Superior temporal gyrus (tissue), 1 donor: ENCODE results near the gene ASGR1.
A peak's percentile ranks its signal among the peaks of the same experiment; 100 is the strongest.
"Not testable (repeated sequence)": the region's sequence is repeated elsewhere in the genome, so short reads cannot be mapped to it uniquely, and the experiment has no call there.

ENCODE experiments used
- DNase-seq: peaks from one replicate; pipeline ENCODE4 v3.0.0-alpha.2; 2016; ENCODE audit errors: extremely low spot score

Gene ASGR1

DNA sequence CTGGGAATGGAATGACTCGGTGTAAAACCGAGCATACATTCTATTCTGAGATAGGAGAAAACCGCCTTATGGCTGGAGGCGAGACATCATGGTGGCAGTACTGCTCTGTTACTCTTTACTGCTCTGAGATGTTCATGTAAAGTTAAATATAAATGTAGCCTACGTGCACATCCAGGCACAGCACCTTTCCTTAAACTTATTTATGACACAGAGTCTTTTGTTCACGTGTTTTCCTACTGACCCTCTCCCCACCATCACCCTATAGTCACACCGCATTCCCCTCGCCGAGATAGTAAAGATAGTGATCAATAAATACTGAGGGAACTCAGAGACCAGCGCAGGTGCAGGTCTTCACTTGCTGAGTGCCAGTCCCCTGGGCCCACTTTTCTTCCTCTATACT is 19.6 kb downstream of the ASGR1 start:
- not testable (repeated sequence) for DNase-seq

DNA sequence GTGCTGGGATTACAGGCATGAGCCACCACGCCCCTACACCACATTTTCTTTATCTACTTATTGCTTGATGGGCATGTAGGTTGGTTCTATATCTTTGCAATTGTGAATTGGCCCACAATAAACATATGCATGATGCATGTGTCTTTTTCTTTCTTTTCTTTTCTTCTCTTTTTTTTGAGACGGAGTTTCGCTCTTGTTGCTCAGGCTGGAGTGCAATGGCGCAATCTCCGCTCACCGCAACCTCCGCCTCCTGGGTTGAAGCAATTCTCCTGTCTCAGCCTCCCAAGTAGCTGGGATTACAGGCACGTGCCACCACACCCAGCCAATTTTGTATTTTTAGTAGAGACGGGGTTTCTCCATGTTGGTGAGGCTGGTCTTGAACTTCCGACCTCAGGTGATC is 20.7 kb downstream of the ASGR1 start:
- DNase-seq = not testable (repeated sequence)

DNA sequence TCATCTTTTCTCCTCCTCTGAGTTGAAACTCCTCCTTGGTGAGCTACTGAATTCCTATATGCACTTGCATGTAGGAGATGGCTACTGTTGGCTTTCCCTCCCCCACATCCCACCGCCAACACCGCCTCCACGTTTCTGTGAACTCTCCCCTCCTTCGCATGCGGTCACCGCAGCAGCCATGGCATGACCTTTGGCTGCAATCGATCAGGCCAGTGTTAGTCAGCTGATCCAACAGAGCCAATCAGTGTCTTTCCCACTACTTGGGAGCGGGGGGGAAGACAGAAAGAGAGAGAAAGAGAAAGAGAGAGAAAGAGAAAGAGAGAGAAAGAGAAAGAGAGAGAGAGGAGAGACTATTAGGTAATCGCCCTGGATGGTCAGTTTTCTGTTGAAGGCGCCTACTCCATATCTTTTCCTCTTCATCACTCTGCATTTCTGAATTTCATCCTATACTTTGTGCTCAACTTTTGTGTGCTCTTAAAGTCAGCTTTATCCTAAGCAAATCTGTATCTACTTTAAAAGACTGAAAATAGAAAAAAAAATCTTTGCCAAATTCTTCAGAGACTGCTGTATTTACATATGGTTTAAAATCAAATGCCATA is 22.7 kb downstream of the ASGR1 start:
- no peak for DNase-seq

DNA sequence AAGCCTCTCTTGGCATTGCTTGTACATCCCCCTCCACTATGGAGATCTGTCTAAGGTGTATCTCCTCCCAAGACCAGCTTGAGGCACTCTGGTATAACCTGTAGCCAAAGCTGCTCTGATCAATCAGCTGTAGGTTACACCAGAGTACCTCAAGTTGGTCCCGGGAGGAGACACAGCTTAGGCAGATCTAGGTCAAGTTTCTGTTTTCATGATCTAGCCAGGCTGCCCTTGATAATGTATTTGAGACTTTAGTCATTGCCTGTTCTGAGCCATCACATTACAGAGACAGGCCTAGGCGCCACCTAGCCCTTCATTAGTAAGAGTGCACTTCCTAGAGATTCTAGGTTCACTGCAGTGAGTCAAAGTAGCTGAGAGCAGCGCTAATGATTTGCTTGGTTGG is 31.4 kb downstream of the ASGR1 start:
- DNase-seq = no peak

DNA sequence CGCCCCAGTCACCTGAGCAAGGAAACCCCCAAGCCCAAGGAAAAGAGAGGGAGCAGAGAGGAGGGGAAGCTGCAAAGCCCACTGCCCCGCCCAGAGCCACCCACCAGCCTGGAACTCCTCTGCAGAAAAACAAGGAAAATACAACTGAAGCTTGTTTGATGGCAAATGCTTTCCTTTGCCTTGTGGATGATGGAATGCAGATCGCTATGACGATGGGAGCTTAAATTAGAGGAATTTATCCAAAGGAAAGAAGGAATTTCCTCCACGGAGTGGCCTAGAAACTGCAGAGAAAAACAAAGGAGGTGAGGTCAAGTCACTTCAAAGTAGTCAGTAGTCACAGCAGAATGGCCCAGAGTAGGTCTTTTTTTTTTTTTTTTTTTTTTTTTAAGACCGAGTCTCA is 33.1 kb downstream of the ASGR1 start:
- no peak for DNase-seq

DNA sequence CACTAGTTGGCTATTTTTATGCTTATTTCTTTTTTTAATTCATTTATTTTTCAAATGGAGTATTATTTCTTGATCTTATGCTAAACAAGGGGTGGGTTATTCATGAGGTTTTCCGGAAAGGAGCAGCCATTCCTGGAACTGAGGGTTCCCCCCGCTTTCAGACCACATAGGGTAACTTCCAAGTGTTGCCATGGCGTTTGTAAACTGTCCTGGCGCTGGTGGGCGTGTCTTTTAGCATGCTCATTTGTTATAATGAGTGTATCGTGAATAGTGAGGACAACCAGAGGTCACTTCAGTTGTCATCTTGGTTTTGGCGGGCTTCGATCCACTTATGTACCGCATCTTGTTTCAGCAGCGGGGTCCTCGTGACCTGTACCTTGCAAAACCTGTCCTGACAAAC is 35.0 kb downstream of the ASGR1 start:
- no peak for DNase-seq

DNA sequence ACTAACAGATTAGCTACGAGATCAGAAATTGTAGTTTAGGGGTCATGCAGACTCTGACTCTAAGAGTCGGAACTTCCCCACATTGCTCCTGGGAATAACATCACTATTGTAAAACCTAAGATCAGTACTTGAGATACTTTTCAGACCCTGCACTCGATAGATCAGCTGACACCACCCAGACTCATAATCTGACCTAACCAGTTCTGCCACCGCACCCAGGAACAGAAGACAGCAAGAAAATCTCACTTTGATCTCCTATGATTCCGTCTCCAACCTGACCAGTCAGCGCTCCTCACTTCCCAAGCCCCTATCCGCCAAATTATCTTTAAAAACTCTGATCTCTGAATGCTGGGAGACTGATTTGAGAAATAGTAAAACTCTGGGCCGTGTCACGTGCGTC is 37.3 kb downstream of the ASGR1 start:
- DNase-seq = no peak

DNA sequence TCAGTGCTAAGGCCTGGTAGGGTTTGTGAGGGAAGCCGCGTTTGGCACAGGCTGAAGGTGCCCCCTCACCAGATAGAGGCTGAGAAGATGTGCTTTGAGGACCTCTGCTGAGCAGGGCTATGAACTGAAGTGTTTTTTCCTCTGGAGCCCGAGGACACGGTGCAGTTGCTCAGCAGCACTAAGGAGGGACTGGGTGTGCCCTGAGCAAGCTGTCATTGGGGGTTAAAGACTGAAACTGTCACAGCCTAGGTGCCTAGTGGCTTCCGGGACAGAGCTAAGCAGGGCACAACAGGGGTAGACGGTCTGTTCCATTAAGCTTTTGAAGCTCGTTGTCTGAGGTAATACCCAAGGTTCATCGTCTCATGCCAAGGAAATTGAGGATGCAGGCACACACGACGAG is 39.8 kb downstream of the ASGR1 start:
- no peak for DNase-seq

DNA sequence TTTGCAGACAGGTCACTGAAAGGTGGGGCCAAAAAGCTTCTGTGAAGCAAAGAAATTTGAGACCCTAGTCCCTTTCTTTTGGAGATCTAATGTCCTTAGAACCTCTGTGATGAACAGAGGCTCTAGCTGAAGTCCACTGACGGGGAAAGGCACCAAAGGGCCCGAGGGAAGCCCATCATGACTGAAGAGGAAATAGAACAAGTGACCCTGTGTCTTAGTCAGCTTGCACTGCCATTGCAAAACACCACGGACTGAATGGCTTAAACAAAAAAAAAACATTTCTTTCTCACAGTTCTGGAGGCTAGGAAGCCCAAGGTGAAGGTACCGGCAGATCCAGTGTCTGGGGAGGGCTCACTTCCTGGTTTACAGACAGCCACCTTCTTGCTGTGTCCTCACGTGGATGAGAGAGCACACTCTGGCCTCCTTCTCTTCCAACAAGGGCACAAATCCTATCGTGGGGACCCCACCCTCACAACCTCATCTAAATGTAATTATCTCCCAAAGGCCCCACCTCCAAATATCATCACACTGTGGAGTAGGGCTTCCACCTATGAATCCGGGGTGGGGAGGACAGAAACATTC is 40.3 kb downstream of the ASGR1 start:
- no peak for DNase-seq

DNA sequence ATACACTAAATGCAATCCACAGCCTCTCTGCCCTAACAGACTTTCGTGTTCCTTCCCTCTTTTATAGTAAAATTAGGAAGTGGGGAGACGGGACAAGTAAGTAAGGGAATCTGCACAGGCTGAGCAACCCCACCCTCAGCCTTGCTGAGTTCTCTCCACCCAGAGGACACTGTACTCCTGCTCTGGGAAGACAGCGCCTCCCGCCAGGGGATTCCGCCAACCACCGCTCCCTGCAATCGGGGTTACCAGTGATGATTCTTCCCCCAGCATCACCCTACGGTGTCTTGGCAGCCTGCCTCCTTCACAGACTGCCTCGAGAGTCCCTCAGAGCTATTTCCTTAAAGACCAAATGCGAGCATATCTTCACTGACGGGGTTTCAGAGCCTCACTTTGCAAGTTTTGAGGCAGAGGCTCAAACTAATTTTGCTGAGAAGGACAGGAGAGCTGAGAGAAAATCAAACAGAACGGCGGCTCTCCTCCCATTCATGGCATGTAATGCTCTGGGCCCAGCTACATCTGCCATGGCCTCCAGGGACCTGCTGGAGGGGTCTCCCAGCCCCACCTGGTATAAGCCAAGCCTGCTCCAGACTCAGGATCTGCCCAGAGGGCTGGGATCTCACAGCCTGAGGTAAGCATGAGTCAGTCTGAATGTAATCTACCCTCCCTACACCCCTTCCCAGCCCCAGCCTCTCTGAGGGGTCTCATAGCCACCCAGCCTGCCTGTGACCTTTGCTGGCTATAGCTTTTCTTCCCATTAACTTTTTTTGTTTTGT is 41.8 kb downstream of the ASGR1 start:
- no peak for DNase-seq

DNA sequence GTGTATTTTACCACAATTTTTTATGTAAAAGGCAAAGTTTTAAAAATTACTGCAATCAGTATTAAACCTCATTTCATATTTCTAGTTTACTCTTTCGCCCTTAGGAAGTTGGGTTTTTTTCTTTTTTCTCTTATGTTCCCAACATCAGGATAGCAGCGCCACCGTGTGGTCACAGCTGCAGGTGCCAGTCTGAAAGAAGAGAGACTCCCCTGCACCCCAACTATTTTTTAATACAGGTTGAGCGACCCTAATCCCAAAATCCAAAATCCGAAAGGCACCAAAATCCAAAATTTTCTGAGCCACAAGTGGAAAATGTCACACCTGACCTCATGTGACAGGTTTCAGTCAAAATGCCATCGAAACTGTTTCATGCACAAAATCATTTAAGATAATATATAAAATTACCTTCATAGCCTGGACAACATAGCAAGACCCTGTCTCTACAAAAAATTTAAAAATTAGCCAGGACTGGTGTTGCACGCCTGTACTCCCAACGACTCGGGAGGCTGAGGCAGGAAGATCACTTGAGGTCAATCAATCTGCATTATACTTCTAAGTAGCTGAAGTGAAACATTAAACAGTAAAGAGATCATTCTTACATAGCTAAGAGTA is 42.8 kb downstream of the ASGR1 start:
- peak; percentile 90 for DNase-seq

DNA sequence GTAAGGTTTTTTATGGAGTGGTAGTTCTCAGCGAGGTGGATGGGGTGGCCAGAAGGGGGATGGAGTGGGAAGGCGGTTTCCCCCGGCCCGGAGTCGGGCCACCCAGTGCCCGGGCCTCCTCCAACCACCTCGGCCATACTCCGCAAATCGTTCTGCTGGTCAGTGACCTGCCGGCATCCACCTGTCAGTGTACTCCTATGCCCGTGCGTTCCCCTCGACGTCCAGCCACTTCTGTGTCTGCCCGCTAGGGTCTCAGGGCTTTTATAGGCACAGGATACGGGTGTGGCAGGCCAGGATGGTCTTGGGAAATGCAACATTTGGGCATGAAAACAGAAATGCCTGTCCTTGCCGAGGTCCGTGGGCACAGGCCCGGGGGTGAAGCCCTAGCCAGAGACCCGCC is 45.3 kb downstream of the ASGR1 start:
- no peak for DNase-seq

DNA sequence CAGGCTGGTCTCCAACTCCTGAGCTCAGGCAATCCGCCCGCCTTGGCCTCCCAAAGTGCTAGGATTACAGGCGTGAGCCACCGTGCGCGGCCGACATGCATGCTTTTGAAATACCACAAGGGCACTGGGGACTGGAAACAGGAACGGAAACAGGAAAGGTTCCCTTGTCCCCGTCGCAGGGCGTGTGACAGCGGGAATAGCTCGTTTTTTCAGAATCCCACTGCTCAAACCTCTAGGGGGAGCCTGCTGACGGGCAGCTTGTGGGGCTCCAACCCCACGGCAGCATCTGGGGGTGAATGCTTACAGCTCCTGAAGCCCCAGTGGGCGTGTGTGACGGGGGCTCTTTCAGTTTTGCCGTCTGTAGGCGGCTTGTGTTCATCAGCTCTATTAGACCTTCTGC is 45.7 kb downstream of the ASGR1 start:
- DNase-seq = no peak

DNA sequence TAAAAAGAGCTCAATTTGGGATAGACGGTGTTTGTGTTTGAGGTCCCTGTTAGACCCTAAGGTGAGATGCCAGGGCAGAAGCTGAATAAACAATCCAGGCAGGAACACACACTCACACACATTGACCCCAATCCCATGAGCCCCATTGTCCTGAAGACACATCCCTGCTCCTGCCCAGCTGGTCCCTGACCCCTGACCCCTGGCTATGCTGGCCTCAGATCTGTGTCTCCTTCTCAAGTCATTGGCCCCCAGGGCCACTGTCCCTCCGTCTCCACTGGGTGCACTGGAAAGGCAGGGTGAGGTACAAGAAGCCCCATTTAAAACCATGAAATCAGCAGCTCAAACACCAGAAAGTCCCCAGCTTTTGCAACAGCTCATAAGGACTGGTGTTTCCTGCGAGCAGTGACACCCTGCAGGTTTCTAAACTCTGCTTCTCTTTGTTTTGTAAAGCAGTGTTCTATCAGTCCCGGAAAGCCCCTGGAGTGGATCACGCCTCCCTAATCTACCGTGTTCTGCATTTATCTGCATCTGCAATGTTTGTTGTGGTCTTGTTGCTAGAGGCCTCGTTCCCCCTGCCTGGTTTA is 46.6 kb downstream of the ASGR1 start:
- DNase-seq = no peak

DNA sequence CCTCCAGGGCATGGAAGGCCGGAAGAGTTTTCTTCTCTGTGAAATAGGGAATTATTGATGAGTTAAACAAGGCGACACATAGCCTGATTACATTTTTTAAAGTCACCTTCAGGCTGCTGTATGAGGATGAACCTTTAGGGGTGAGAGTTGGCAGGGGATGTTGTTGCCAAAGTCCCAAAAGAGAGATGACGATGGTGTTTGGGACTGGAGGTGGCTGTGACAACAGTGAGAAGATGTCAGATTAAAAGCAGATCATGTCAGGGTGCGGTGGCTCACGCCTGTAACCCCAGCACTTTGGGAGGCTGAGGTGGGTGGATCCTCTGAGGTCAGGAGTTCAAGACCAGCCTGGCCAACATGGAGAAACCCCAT is 47.8 kb downstream of the ASGR1 start:
- no peak for DNase-seq

DNA sequence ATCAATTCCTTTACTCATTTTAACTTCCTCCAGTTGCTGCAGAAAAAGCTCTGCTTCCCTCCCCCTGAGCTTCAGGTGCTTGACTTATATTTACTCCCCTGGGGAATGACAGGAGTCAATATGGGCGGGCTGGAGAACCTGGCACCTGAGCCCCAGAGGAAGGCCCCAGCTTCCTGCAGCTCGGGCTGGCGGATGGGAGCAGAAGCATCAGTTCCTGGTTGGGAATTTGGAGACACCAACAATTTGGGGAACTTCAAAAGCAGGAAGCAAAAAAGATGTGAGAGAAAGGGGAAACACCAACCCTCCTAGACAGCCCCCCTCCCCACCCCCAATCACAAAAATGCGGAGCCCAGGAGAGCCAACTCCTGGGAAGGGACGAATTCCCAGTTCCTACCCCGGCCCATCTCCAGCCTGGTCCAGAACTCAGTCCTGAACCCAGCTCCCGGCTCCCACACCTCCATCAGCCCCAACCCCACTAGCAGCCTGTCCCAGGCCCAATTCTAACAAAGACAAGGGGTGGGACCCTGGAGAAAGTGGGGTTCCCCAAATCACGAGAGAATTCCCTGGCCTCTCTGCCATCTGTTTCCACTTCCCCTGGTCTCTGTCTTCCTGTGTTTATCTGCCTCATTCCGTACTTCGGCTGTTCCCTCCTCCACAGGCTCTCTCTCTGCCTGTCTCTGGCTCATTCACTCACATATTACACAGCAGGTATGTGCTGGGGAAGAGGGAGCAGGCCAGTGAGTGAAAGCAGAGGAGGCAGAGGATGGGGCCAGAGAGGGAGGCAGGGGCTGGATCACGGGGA is 48.3 kb downstream of the ASGR1 start:
- no peak for DNase-seq

DNA sequence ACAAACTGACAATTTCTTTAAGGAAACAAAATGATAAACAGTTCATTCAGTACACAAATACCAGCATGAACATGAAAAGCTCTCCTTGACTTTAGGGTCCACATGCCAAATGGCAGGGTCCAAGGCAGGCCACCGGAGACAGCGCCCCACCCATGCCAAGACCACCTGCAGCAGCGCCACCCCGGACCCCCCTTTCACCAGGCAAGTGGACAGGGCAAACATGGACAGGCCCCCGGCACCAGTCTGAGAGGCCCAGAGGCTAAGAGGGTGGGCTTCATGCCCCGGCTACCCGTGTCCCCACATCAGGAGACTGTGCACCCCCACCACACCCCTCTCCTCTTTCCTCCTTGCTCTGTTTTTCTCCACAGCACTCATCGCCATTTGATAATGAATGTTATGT is 49.9 kb downstream of the ASGR1 start:
- DNase-seq = no peak

DNA sequence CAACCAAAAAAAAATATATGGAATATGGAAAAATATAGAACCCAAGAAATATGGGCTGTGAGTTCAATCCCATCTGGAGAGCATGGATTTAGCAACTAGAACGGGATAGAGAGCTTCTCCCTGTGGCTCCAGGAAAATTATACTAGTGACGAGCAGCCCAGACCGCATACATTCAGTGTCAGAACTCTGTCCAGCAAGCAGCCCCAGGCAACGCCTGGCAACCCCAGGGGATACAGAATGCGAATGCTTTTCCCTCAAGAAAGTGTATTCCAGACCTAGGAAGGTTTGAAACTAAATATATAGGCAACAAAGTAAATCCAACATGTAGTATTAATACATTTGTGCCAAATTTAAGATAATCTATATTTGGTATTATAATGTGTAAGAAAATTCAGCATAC is 51.0 kb downstream of the ASGR1 start:
- DNase-seq = no peak

DNA sequence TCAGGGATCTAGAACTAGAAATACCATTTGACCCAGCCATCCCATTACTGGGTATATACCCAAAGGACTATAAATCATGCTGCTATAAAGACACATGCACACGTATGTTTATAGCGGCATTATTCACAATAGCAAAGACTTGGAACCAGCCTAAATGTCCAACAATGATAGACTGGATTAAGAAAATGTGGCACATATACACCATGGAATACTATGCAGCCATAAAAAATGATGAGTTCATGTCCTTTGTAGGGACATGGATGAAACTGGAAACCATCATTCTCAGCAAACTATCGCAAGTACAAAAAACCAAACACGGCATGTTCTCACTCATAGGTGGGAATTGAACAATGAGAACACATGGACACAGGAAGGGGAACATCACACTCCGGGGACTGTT is 51.7 kb downstream of the ASGR1 start:
- DNase-seq = not testable (repeated sequence)

DNA sequence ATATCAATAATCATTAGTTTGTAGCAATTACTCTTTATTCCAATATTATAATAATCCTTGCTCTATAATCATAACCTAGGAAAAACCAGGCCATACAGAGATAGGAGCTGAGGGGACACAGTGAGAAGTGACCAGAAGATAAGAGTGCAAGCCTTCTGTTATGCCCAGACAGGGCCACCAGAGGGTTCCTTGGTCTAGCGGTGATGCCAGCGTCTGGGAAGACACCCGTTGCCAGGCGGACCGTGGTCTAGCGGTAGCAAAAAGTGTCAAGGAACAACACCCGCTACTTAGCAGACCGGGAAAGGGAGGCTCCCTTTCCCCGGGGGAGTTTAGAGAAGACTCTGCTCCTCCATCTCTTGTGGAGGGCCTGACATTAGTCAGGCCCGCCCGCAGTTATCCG is 52.8 kb downstream of the ASGR1 start:
- DNase-seq = not testable (repeated sequence)

DNA sequence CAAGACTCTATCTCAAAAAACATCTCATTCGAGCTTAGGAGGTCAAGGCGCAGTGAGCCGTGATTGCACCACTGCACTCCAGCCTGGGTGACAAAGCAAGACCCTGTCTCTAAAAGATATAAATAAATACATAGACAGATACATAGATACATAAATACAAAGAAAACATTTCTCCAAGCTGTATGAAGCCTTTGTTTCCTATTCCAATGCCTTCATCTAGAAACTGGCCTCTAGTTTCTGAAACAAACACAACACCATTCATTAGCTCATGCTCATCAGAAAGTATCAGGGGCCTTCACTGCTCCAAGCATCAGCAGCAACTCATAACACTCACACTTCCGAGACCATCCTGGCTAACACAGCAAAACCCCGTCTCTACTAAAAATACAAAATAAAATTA is 54.2 kb downstream of the ASGR1 start:
- DNase-seq = no peak

DNA sequence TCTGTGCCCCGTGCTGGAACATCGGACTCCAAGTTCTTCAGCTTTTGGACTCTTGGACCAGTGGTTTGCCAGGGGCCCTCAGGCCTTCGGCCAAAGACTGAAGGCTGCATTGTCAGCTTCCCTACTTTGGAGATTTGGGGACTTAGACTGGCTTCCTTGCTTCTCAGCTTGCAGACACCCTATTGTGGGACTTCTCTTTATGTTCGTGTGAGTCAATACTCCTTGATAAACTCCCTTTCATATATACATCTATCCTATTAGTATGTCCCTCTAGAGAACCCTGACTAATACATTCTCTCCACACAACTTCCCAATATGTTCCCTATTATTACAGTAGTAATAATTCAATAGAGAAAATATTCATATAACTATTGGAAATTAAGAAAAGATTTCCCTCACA is 55.3 kb downstream of the ASGR1 start:
- no peak for DNase-seq
